ENCODE results near the gene ATP13A2.

ATP13A2 gene

DNA sequence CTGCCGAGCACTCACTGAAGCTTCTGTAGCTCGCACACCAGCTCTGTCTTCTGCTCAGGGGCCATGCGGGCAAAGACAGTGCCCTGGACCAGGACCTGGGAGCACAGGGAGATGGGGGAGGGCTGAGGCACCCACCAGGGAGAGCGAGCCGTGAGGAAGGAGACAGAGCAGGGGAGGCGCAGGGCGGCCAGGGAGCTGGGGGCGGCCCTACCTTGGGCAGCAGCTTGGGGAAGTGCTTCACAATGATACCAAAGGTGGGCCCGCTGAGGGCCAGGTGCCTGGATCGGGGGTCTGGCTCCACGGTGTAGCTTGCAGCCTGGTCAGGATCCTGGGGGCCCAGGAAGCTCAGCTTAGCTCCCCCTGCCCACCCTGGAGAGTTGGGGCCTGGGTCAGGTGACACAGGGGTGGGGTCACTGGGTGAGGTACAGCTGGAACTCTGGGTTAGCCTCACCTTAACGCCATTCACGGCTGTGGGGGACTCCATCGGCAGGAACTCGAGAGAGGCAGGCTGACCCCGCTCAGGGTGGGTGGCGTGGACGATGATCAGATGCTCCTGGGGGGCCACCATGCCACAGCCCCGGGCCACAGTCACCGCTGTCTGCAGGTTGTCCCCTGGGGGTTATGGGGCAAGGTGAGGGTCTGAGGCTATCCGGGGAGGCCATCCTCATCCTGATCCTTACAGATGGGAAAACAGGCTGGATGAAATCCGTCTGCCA, 21.9 kb downstream of the ATP13A2 start:
- no peak overlapping the region for H3K18ac ChIP-seq (ENCODE audit: low read depth in 1 of 2, low read length in 2 of 2)
- H3K9ac ChIP-seq (ENCODE audit: low read length) = no peak overlapping the region
- no peak overlapping the region for H2BK5ac ChIP-seq (ENCODE audit: low read depth, low read length, poor library complexity, severe bottlenecking)
- H4K8ac ChIP-seq (ENCODE audit: low read length) = no peak overlapping the region
- H2BK15ac ChIP-seq (ENCODE audit: low read depth, poor library complexity, severe bottlenecking) = no peak overlapping the region
- H3K4me3 ChIP-seq (ENCODE audit: insufficient read depth in 1 of 2, low read depth in 1 of 2, low read length in 2 of 2) = no peak overlapping the region
- H3K27me3 ChIP-seq (ENCODE audit: control insufficient read depth in 1 of 2, insufficient read depth in 1 of 2, low read length in 2 of 2) = no peaks in the 10 kb centered on the region
- no peak overlapping the region for H3K4ac ChIP-seq (ENCODE audit: low read depth in 1 of 2, low read length in 2 of 2)
- no peak overlapping the region for H2BK120ac ChIP-seq (ENCODE audit: low read depth, low read length)
- no peak overlapping the region for H2BK12ac ChIP-seq (ENCODE audit: low read length in 2 of 2)
- no peak overlapping the region for H4K91ac ChIP-seq (ENCODE audit: low read length)
- 91% methylated on average over 22 of the region's 22 CpGs for WGBS
- no peak for DNase-seq
- H2AFZ ChIP-seq (ENCODE audit: low read depth, low read length) = no peak overlapping the region
- no peak overlapping the region for H2AK5ac ChIP-seq (ENCODE audit: low read length, severe bottlenecking)
- peaks cover 19% of the 10 kb centered on the region for H3K79me1 ChIP-seq (replicated peaks; ENCODE audit: low read length, poor library complexity, severe bottlenecking)
- peaks cover 1% of the 10 kb centered on the region for H3K4me1 ChIP-seq (ENCODE audit: control insufficient read depth, insufficient read depth, low read depth, low read length)
- no peaks in the 10 kb centered on the region for H3K9me3 ChIP-seq (ENCODE audit: control insufficient read depth, low read length)
- no peak overlapping the region for H3K23ac ChIP-seq (ENCODE audit: low read length in 2 of 2)
- no peak overlapping the region for H3K27ac ChIP-seq (ENCODE audit: low read length, poor library complexity, severe bottlenecking)
- H3K4me2 ChIP-seq (ENCODE audit: low read length, poor library complexity, severe bottlenecking) = no peak overlapping the region
- no peak overlapping the region for H3K14ac ChIP-seq (ENCODE audit: low read length in 2 of 2)
- peaks cover 9 to 89% of the 10 kb centered on the region in 2 experiments for H3K36me3 ChIP-seq (ENCODE audit: control insufficient read depth in 1 of 2, insufficient read depth in 2 of 2, low read depth in 1 of 2, low read length in 2 of 2)

DNA sequence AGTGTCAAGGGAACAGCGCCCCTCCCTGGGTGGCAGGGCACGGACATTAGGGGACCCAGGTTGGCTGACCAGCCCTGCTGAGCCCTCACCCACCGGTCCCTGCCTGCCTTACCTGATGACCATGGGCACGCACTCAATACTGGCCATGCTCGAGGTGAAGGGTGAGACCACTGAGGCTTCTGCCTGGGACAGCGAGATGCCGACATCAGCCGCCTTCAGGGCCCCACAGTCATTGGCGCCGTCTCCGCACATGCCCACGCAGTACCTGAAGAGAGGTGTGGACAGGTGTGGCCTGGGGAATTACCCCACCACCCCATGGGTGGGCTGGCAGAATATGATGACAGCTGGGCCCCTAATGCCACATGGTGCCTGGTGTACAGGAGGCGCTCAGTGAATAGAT, 23.5 kb downstream of the ATP13A2 start:
- Histone ChIP-seq H2AFZ (ENCODE audit: low read depth, low read length) (no peak overlapping the region), H4K8ac (ENCODE audit: low read length) (no peak overlapping the region), H3K4ac (ENCODE audit: low read depth in 1 of 2, low read length in 2 of 2) (no peak overlapping the region), H3K4me2 (ENCODE audit: low read length, poor library complexity, severe bottlenecking) (no peak overlapping the region), H3K4me1 (ENCODE audit: control insufficient read depth, insufficient read depth, low read depth, low read length) (peaks cover 7% of the 10 kb centered on the region), H3K36me3 (ENCODE audit: control insufficient read depth in 1 of 2, insufficient read depth in 2 of 2, low read depth in 1 of 2, low read length in 2 of 2) (peaks cover 9 to 85% of the 10 kb centered on the region in 2 experiments), H2BK12ac (ENCODE audit: low read length in 2 of 2) (no peak overlapping the region), H2AK5ac (ENCODE audit: low read length, severe bottlenecking) (no peak overlapping the region), H3K9me3 (ENCODE audit: control insufficient read depth, low read length) (no peaks in the 10 kb centered on the region), H3K14ac (ENCODE audit: low read length in 2 of 2) (no peak overlapping the region), H2BK5ac (ENCODE audit: low read depth, low read length, poor library complexity, severe bottlenecking) (no peak overlapping the region), H3K23ac (ENCODE audit: low read length in 2 of 2) (no peak overlapping the region), H3K27ac (ENCODE audit: low read length, poor library complexity, severe bottlenecking) (no peak overlapping the region), H3K18ac (ENCODE audit: low read depth in 1 of 2, low read length in 2 of 2) (no peak overlapping the region), H2BK120ac (ENCODE audit: low read depth, low read length) (no peak overlapping the region), H3K79me1 (replicated peaks; ENCODE audit: low read length, poor library complexity, severe bottlenecking) (peaks cover 15% of the 10 kb centered on the region), H4K91ac (ENCODE audit: low read length) (no peak overlapping the region), H3K9ac (ENCODE audit: low read length) (no peak overlapping the region), H3K4me3 (ENCODE audit: insufficient read depth in 1 of 2, low read depth in 1 of 2, low read length in 2 of 2) (no peak overlapping the region), H3K27me3 (ENCODE audit: control insufficient read depth in 1 of 2, insufficient read depth in 1 of 2, low read length in 2 of 2) (no peaks in the 10 kb centered on the region), H2BK15ac (ENCODE audit: low read depth, poor library complexity, severe bottlenecking) (no peak overlapping the region)
- 94% methylated on average over 12 of the region's 13 CpGs for WGBS
- DNase-seq = no peak

DNA sequence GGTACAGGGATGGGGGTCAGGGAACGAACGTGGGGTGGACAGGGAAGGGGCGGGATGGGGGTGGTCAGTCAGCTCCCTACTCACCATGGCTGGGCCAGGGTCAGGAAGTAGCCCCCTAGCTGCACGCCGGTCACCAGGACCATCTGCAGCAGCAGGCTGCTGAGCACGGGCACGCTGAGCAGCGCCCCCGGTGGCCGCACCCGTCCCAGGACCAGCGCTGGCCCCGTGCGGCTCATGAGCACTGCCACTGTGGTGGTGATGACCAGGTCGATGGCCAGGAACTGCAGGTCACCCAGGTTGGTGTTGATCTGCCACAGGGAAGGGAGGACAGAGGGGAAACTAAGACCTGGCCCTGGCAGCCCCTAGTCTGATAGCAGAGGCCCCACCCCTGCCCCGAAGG, 24.8 kb downstream of the ATP13A2 start:
- Histone ChIP-seq H3K9ac (ENCODE audit: low read length) (no peak overlapping the region), H3K9me3 (ENCODE audit: control insufficient read depth, low read length) (no peaks in the 10 kb centered on the region), H2AK5ac (ENCODE audit: low read length, severe bottlenecking) (no peak overlapping the region), H2BK12ac (ENCODE audit: low read length in 2 of 2) (no peak overlapping the region), H3K36me3 (ENCODE audit: control insufficient read depth in 1 of 2, insufficient read depth in 2 of 2, low read depth in 1 of 2, low read length in 2 of 2) (peaks cover 9 to 73% of the 10 kb centered on the region in 2 experiments), H3K27ac (ENCODE audit: low read length, poor library complexity, severe bottlenecking) (no peak overlapping the region), H2BK5ac (ENCODE audit: low read depth, low read length, poor library complexity, severe bottlenecking) (no peak overlapping the region), H3K23ac (ENCODE audit: low read length in 2 of 2) (no peak overlapping the region), H3K4ac (ENCODE audit: low read depth in 1 of 2, low read length in 2 of 2) (no peak overlapping the region), H2BK15ac (ENCODE audit: low read depth, poor library complexity, severe bottlenecking) (no peak overlapping the region), H3K79me1 (replicated peaks; ENCODE audit: low read length, poor library complexity, severe bottlenecking) (peaks cover 14% of the 10 kb centered on the region), H3K14ac (ENCODE audit: low read length in 2 of 2) (no peak overlapping the region), H3K4me1 (ENCODE audit: control insufficient read depth, insufficient read depth, low read depth, low read length) (peaks cover 9% of the 10 kb centered on the region), H2AFZ (ENCODE audit: low read depth, low read length) (no peak overlapping the region), H3K4me3 (ENCODE audit: insufficient read depth in 1 of 2, low read depth in 1 of 2, low read length in 2 of 2) (no peak overlapping the region), H3K18ac (ENCODE audit: low read depth in 1 of 2, low read length in 2 of 2) (no peak overlapping the region), H3K4me2 (ENCODE audit: low read length, poor library complexity, severe bottlenecking) (no peak overlapping the region), H4K91ac (ENCODE audit: low read length) (no peak overlapping the region), H4K8ac (ENCODE audit: low read length) (no peak overlapping the region), H3K27me3 (ENCODE audit: control insufficient read depth in 1 of 2, insufficient read depth in 1 of 2, low read length in 2 of 2) (no peaks in the 10 kb centered on the region), H2BK120ac (ENCODE audit: low read depth, low read length) (no peak overlapping the region)
- WGBS = 53% methylated on average over 13 of the region's 16 CpGs
- peak; percentile 17 for DNase-seq

DNA sequence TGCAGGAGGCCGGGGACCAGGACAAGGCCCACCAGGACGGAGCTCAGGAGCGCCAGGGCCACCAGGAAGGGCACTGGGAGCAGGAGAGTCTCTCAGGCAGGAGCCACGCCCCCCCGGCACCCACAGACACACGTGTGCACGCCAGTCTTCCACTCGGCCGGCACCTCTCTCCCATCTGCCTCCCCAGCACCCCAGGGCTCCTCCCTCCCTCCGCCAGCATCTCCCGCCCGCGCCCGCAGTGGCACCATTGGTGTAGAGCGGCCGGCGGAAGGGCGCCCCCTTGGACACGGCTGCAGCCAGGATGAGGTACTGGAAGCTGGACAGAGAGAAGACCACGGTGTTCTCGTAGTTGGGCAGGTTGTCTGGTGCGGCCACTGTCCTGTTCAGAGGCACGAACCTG, 25.2 kb downstream of the ATP13A2 start:
- no peak overlapping the region for H2BK12ac ChIP-seq (ENCODE audit: low read length in 2 of 2)
- H2AFZ ChIP-seq (ENCODE audit: low read depth, low read length) = no peak overlapping the region
- no peak for DNase-seq
- H4K8ac ChIP-seq (ENCODE audit: low read length) = no peak overlapping the region
- 86% methylated on average over 21 of the region's 23 CpGs for WGBS
- no peak overlapping the region for H3K14ac ChIP-seq (ENCODE audit: low read length in 2 of 2)
- no peaks in the 10 kb centered on the region for H3K27me3 ChIP-seq (ENCODE audit: control insufficient read depth in 1 of 2, insufficient read depth in 1 of 2, low read length in 2 of 2)
- H3K23ac ChIP-seq (ENCODE audit: low read length in 2 of 2) = no peak overlapping the region
- no peak overlapping the region for H2AK5ac ChIP-seq (ENCODE audit: low read length, severe bottlenecking)
- peaks cover 10% of the 10 kb centered on the region for H3K79me1 ChIP-seq (replicated peaks; ENCODE audit: low read length, poor library complexity, severe bottlenecking)
- no peak overlapping the region for H2BK5ac ChIP-seq (ENCODE audit: low read depth, low read length, poor library complexity, severe bottlenecking)
- H3K27ac ChIP-seq (ENCODE audit: low read length, poor library complexity, severe bottlenecking) = no peak overlapping the region
- no peaks in the 10 kb centered on the region for H3K9me3 ChIP-seq (ENCODE audit: control insufficient read depth, low read length)
- peaks cover 9 to 69% of the 10 kb centered on the region in 2 experiments for H3K36me3 ChIP-seq (ENCODE audit: control insufficient read depth in 1 of 2, insufficient read depth in 2 of 2, low read depth in 1 of 2, low read length in 2 of 2)
- H3K4me2 ChIP-seq (ENCODE audit: low read length, poor library complexity, severe bottlenecking) = no peak overlapping the region
- no peak overlapping the region for H3K9ac ChIP-seq (ENCODE audit: low read length)
- H3K4me3 ChIP-seq (ENCODE audit: insufficient read depth in 1 of 2, low read depth in 1 of 2, low read length in 2 of 2) = no peak overlapping the region
- H2BK15ac ChIP-seq (ENCODE audit: low read depth, poor library complexity, severe bottlenecking) = no peak overlapping the region
- H3K4me1 ChIP-seq (ENCODE audit: control insufficient read depth, insufficient read depth, low read depth, low read length) = peaks cover 9% of the 10 kb centered on the region
- no peak overlapping the region for H2BK120ac ChIP-seq (ENCODE audit: low read depth, low read length)
- H3K4ac ChIP-seq (ENCODE audit: low read depth in 1 of 2, low read length in 2 of 2) = no peak overlapping the region
- H3K18ac ChIP-seq (ENCODE audit: low read depth in 1 of 2, low read length in 2 of 2) = no peak overlapping the region
- H4K91ac ChIP-seq (ENCODE audit: low read length) = no peak overlapping the region

Measured in mesenchymal stem cell (in vitro differentiated cells and primary cell).